ENCODE results near the gene DCST1. TPM values are rescaled to one million over a fixed set of nuclear protein-coding genes. Genes with fewer than 3 reads are reported as not detected.

Gene DCST1
- not detected in 2 replicates for total RNA-seq

GRCh38 chr1:155033524-155033923, at the start of gene DCST1, which contains the start of gene DCST2:
TSS of gene DCST1 (plus strand) at chr1:155033824. CDS start at chr1:155034037, 213 bp downstream.
TSS of gene DCST2 (minus strand) at chr1:155033781. CDS start at chr1:155033701, 80 bp downstream.

GRCh38 chr1:154993572-154994268, 39.9 kb upstream of the DCST1 start, which contains the start of gene LENEP:
TSS of gene LENEP (plus strand) at chr1:154993586. CDS start at chr1:154993608, 22 bp downstream.

GRCh38 chr1:155002464-155003226, 31.0 kb upstream of the DCST1 start, which contains the start of gene ZBTB7B:
TSS of gene ZBTB7B (plus strand) at chr1:155002802. CDS start at chr1:155014661, 11,859 bp downstream.

GRCh38 chr1:155050560-155051341, 17.1 kb downstream of the DCST1 start, which contains the start of gene ADAM15:
TSS of gene ADAM15 (plus strand) at chr1:155051316. CDS start at chr1:155051387, 71 bp downstream.

GRCh38 chr1:155063550-155064110, 30.0 kb downstream of the DCST1 start, which contains the start of gene EFNA4:
TSS of gene EFNA4 (plus strand) at chr1:155063740. CDS start at chr1:155063824, 84 bp downstream.

GRCh38 chr1:155078469-155079209, 45.0 kb downstream of the DCST1 start, which contains the start of gene EFNA3:
TSS of gene EFNA3 (plus strand) at chr1:155078837. CDS start at chr1:155078942, 105 bp downstream.

Other genes starting within 250 kb of the DCST1 start
- not detected in 2 replicates for gene KCNN3, start 163.5 kb upstream of the DCST1 start, total RNA-seq
- gene PMVK, start 97.1 kb upstream of the DCST1 start, total RNA-seq = 11.7 and 13.8 TPM in 2 replicates
- gene PBXIP1, start 77.7 kb upstream of the DCST1 start, total RNA-seq = 15.5 and 30.2 TPM in 2 replicates
- 16.6 and 19.7 TPM in 2 replicates for gene PYGO2, start 72.0 kb upstream of the DCST1 start, total RNA-seq
- 263 and 414 TPM in 2 replicates for gene SHC1, start 63.1 kb upstream of the DCST1 start, total RNA-seq
- gene CKS1B, start 59.1 kb upstream of the DCST1 start, total RNA-seq = 140 and 300 TPM in 2 replicates
- gene FLAD1, start 50.5 kb upstream of the DCST1 start, total RNA-seq = 45.4 and 46.1 TPM in 2 replicates
- not detected in 2 replicates for gene LENEP, start 40.2 kb upstream of the DCST1 start, total RNA-seq
- 32.5 and 43.8 TPM in 2 replicates for gene ZBTB7B, start 31.0 kb upstream of the DCST1 start, total RNA-seq
- gene DCST2, start within 50 bp of the DCST1 start, total RNA-seq = not detected in 2 replicates
- 207 and 264 TPM in 2 replicates for gene ADAM15, start 17.5 kb downstream of the DCST1 start, total RNA-seq
- 10.7 and 14.4 TPM in 2 replicates for gene EFNA4, start 29.9 kb downstream of the DCST1 start, total RNA-seq
- gene EFNA3, start 45.0 kb downstream of the DCST1 start, total RNA-seq = 2.9 and 3.2 TPM in 2 replicates
- 22.1 and 25.9 TPM in 2 replicates for gene EFNA1, start 94.1 kb downstream of the DCST1 start, total RNA-seq
- gene SLC50A1, start 102.0 kb downstream of the DCST1 start, total RNA-seq = 57.0 and 57.2 TPM in 2 replicates
- gene DPM3, start 106.7 kb downstream of the DCST1 start, total RNA-seq = 35.5 and 59.5 TPM in 2 replicates
- gene KRTCAP2, start 139.5 kb downstream of the DCST1 start, total RNA-seq = 118 and 192 TPM in 2 replicates
- gene TRIM46, start 140.0 kb downstream of the DCST1 start, total RNA-seq = 3.0 and 3.2 TPM in 2 replicates
- 5.4 and 15.6 TPM in 2 replicates for gene THBS3, start 174.1 kb downstream of the DCST1 start, total RNA-seq
- gene MTX1, start 174.9 kb downstream of the DCST1 start, total RNA-seq = 97.6 and 103 TPM in 2 replicates
- gene ENTREP3, start 221.7 kb downstream of the DCST1 start, total RNA-seq = 17.5 and 18.4 TPM in 2 replicates
- 72.9 and 75.6 TPM in 2 replicates for gene SCAMP3, start 228.5 kb downstream of the DCST1 start, total RNA-seq
- 14.2 and 16.9 TPM in 2 replicates for gene CLK2, start 239.7 kb downstream of the DCST1 start, total RNA-seq
- 0.38 and 0.55 TPM in 2 replicates for gene HCN3, start 243.6 kb downstream of the DCST1 start, total RNA-seq

Data from hair follicular keratinocyte (primary cell).